NCI-H128 (cell line): ENCODE results near the gene LIFR.
"Not testable (repeated sequence)": the region's sequence is repeated elsewhere in the genome, so short reads cannot be mapped to it uniquely, and the experiment has no call there.

Source experiments
- DNase-seq: peaks from one replicate; lab custom pipeline; 2025; ENCODE audit not compliant: unreplicated experiment; lab: John Stamatoyannopoulos, UW

The LIFR gene

GRCh38 chr5:38582975-38583319 is 26.5 kb upstream of the LIFR start:
- DNase-seq: no peak

GRCh38 chr5:38582293-38582974 is 26.0 kb upstream of the LIFR start:
- no peak for DNase-seq

- no peak for DNase-seq
Measured at GRCh38 chr5:38581597-38581996, 25.2 kb upstream of the LIFR start.

GRCh38 chr5:38579105-38579504 is 22.7 kb upstream of the LIFR start:
- no peak for DNase-seq

- no peak for DNase-seq
Measured at GRCh38 chr5:38576961-38577684, 20.7 kb upstream of the LIFR start.

GRCh38 chr5:38576442-38576841 is 20.0 kb upstream of the LIFR start:
- DNase-seq: peak; percentile 41

- no peak for DNase-seq
Measured at GRCh38 chr5:38575476-38575875, 19.0 kb upstream of the LIFR start.

- DNase-seq: no peak
Measured at GRCh38 chr5:38574009-38574408, 17.6 kb upstream of the LIFR start.

GRCh38 chr5:38573521-38573920 is 17.1 kb upstream of the LIFR start:
- DNase-seq: no peak

GRCh38 chr5:38569180-38569579 is 12.7 kb upstream of the LIFR start:
- no peak for DNase-seq

GRCh38 chr5:38567306-38567705 is 10.9 kb upstream of the LIFR start:
- DNase-seq: not testable (repeated sequence)

- DNase-seq: no peak
Measured at GRCh38 chr5:38563624-38564023, 7.2 kb upstream of the LIFR start.

- no peak for DNase-seq
Measured at GRCh38 chr5:38562444-38563210, 6.2 kb upstream of the LIFR start.

GRCh38 chr5:38559428-38559827 is 3.0 kb upstream of the LIFR start:
- DNase-seq: no peak

- no peak for DNase-seq
Measured at GRCh38 chr5:38557792-38558191, 1.3 kb upstream of the LIFR start.

- no peak for DNase-seq
Measured at GRCh38 chr5:38557308-38557710, 863 bp upstream of the LIFR start.

- no peak for DNase-seq
Measured at GRCh38 chr5:38556088-38556598, 303 bp downstream of the LIFR start.

- DNase-seq: no peak
Measured at GRCh38 chr5:38555354-38556087, 925 bp downstream of the LIFR start.

GRCh38 chr5:38554861-38555260 is 1.6 kb downstream of the LIFR start:
- no peak for DNase-seq

- no peak for DNase-seq
Measured at GRCh38 chr5:38554403-38554802, 2.0 kb downstream of the LIFR start.

- no peak for DNase-seq
Measured at GRCh38 chr5:38553001-38553521, 3.4 kb downstream of the LIFR start.
